ENCODE data around the gene NUDT21.
A peak's percentile ranks its signal among the peaks of the same experiment; 100 is the strongest.
"Not testable (repeated sequence)": the region's sequence is repeated elsewhere in the genome, so short reads cannot be mapped to it uniquely, and the experiment has no call there.

NUDT21 gene

GRCh38 chr16:56450986-56451752 is at the start of gene NUDT21, which contains the start of gene OGFOD1:
NUDT21 (minus strand) TSS chr16:56451332; CDS start chr16:56451202, 130 bp downstream.
OGFOD1 (plus strand) TSS chr16:56451554; CDS start chr16:56451613, 59 bp downstream.
- DNase-seq, result peak; percentile 89

- no peak for DNase-seq
Measured at GRCh38 chr16:56493815-56494214, 42.7 kb upstream of the NUDT21 start.

- no peak for DNase-seq
Measured at GRCh38 chr16:56493126-56493525, 42.0 kb upstream of the NUDT21 start.

- DNase-seq, result no peak
Measured at GRCh38 chr16:56491657-56492261, 40.6 kb upstream of the NUDT21 start.

- not testable (repeated sequence) for DNase-seq
Measured at GRCh38 chr16:56488868-56489267, 37.7 kb upstream of the NUDT21 start.

GRCh38 chr16:56488035-56488434 is 36.9 kb upstream of the NUDT21 start:
- DNase-seq, result no peak

GRCh38 chr16:56483394-56483793 is 32.3 kb upstream of the NUDT21 start:
- DNase-seq, result no peak

- DNase-seq, result no peak
Measured at GRCh38 chr16:56482683-56483236, 31.6 kb upstream of the NUDT21 start.

GRCh38 chr16:56481468-56482122 is 30.5 kb upstream of the NUDT21 start:
- DNase-seq, result no peak

- DNase-seq, result no peak
Measured at GRCh38 chr16:56480776-56481467, 29.8 kb upstream of the NUDT21 start.

GRCh38 chr16:56479469-56479868 is 28.3 kb upstream of the NUDT21 start:
- no peak for DNase-seq

- no peak for DNase-seq
Measured at GRCh38 chr16:56478281-56479049, 27.3 kb upstream of the NUDT21 start.

- no peak for DNase-seq
Measured at GRCh38 chr16:56477096-56477878, 26.2 kb upstream of the NUDT21 start.

GRCh38 chr16:56475201-56475600 is 24.1 kb upstream of the NUDT21 start:
- no peak for DNase-seq

- DNase-seq, result no peak
Measured at GRCh38 chr16:56470666-56471065, 19.5 kb upstream of the NUDT21 start.

GRCh38 chr16:56470232-56470631 is 19.1 kb upstream of the NUDT21 start:
- no peak for DNase-seq

GRCh38 chr16:56469748-56470147 is 18.6 kb upstream of the NUDT21 start:
- DNase-seq, result no peak

- no peak for DNase-seq
Measured at GRCh38 chr16:56468800-56469199, 17.7 kb upstream of the NUDT21 start.

- DNase-seq, result no peak
Measured at GRCh38 chr16:56466344-56466743, 15.2 kb upstream of the NUDT21 start.

GRCh38 chr16:56463153-56463552 is 12.0 kb upstream of the NUDT21 start:
- no peak for DNase-seq

GRCh38 chr16:56462064-56462796 is 11.1 kb upstream of the NUDT21 start:
- DNase-seq, result no peak
